AML-193 (cell line): ENCODE data around the gene VEGFB.

Experiments used
- DNase-seq, 2 experiments: peaks; one replicate each; lab custom pipeline; 2025; lab: John Stamatoyannopoulos, UW

Gene VEGFB

GRCh38 chr11:64262271-64263002 lies 28.1 kb downstream of the VEGFB start:
- DNase-seq: no peak

- no peak for DNase-seq
Observed at GRCh38 chr11:64263021-64263946, 28.9 kb downstream of the VEGFB start.

- no peak for DNase-seq
Observed at GRCh38 chr11:64263947-64264317, 29.5 kb downstream of the VEGFB start.

GRCh38 chr11:64264371-64264852 lies 30.0 kb downstream of the VEGFB start:
- no peak for DNase-seq

- DNase-seq: no peak
Observed at GRCh38 chr11:64265176-64266160, 31.1 kb downstream of the VEGFB start.

GRCh38 chr11:64266339-64266738 lies 32.0 kb downstream of the VEGFB start:
- DNase-seq: no peak

- DNase-seq: no peak
Observed at GRCh38 chr11:64267207-64267945, 33.0 kb downstream of the VEGFB start.

GRCh38 chr11:64268025-64268892 lies 33.9 kb downstream of the VEGFB start:
- no peak for DNase-seq

- DNase-seq: peak; percentile 31 to 39
Observed at GRCh38 chr11:64268893-64269539, 34.6 kb downstream of the VEGFB start.

- DNase-seq: peak; percentile 94 to 97
Observed at GRCh38 chr11:64269540-64270220, 35.3 kb downstream of the VEGFB start.

GRCh38 chr11:64275031-64275800 lies 40.8 kb downstream of the VEGFB start:
- DNase-seq: no peak

GRCh38 chr11:64275841-64276240 lies 41.5 kb downstream of the VEGFB start:
- no peak for DNase-seq

GRCh38 chr11:64276653-64277431 lies 42.5 kb downstream of the VEGFB start:
- no peak for DNase-seq

- no peak for DNase-seq
Observed at GRCh38 chr11:64278576-64279190, 44.3 kb downstream of the VEGFB start.

GRCh38 chr11:64281957-64282770 lies 47.8 kb downstream of the VEGFB start:
- DNase-seq: no peak

- DNase-seq: no peak
Observed at GRCh38 chr11:64283092-64283491, 48.7 kb downstream of the VEGFB start.
